ENCODE data around the gene IGSF9B.

The IGSF9B gene

GRCh38 chr11:133953999-133954398 lies 2.8 kb downstream of the IGSF9B start:
- no peak for DNase-seq (ENCODE audit: low read depth in 3 of 3)

GRCh38 chr11:133953547-133953946 lies 3.2 kb downstream of the IGSF9B start:
- no peak for DNase-seq (ENCODE audit: low read depth in 3 of 3)

- no peak for DNase-seq (ENCODE audit: low read depth in 3 of 3)
These were observed 4.3 kb downstream of the IGSF9B start for GRCh38 chr11:133952199-133953190.

- no peak for DNase-seq (ENCODE audit: low read depth in 3 of 3)
These were observed 5.2 kb downstream of the IGSF9B start for GRCh38 chr11:133951327-133952198.

- no peak for DNase-seq (ENCODE audit: low read depth in 3 of 3)
These were observed 5.9 kb downstream of the IGSF9B start for GRCh38 chr11:133950874-133951326.

GRCh38 chr11:133950421-133950820 lies 6.3 kb downstream of the IGSF9B start:
- no peak for DNase-seq (ENCODE audit: low read depth in 3 of 3)

- no peak for DNase-seq (ENCODE audit: low read depth in 3 of 3)
These were observed 7.6 kb downstream of the IGSF9B start for GRCh38 chr11:133949129-133949528.

GRCh38 chr11:133948711-133949110 lies 8.1 kb downstream of the IGSF9B start:
- DNase-seq (ENCODE audit: low read depth in 3 of 3) = no peak

- DNase-seq (ENCODE audit: low read depth in 3 of 3) = peak in 1 of 3 donors; percentile 44
These were observed 9.4 kb downstream of the IGSF9B start for GRCh38 chr11:133947321-133947756.

GRCh38 chr11:133946541-133947318 lies 10.0 kb downstream of the IGSF9B start:
- no peak for DNase-seq (ENCODE audit: low read depth in 3 of 3)

- no peak for DNase-seq (ENCODE audit: low read depth in 3 of 3)
These were observed 10.7 kb downstream of the IGSF9B start for GRCh38 chr11:133946051-133946450.

GRCh38 chr11:133945087-133945974 lies 11.4 kb downstream of the IGSF9B start:
- DNase-seq (ENCODE audit: low read depth in 3 of 3) = peak; percentile 64 to 81 (median 79)

GRCh38 chr11:133943950-133944698 lies 12.6 kb downstream of the IGSF9B start:
- DNase-seq (ENCODE audit: low read depth in 3 of 3) = no peak

- DNase-seq (ENCODE audit: low read depth in 3 of 3) = no peak
These were observed 14.2 kb downstream of the IGSF9B start for GRCh38 chr11:133942577-133942976.

- no peak for DNase-seq (ENCODE audit: low read depth in 3 of 3)
These were observed 15.2 kb downstream of the IGSF9B start for GRCh38 chr11:133941546-133941945.

- DNase-seq (ENCODE audit: low read depth in 3 of 3) = no peak
These were observed 16.7 kb downstream of the IGSF9B start for GRCh38 chr11:133940034-133940433.

GRCh38 chr11:133939558-133939957 lies 17.2 kb downstream of the IGSF9B start:
- DNase-seq (ENCODE audit: low read depth in 3 of 3) = no peak

GRCh38 chr11:133938166-133938565 lies 18.6 kb downstream of the IGSF9B start:
- no peak for DNase-seq (ENCODE audit: low read depth in 3 of 3)

GRCh38 chr11:133937468-133937867 lies 19.3 kb downstream of the IGSF9B start:
- DNase-seq (ENCODE audit: low read depth in 3 of 3) = no peak

GRCh38 chr11:133937015-133937414 lies 19.8 kb downstream of the IGSF9B start:
- no peak for DNase-seq (ENCODE audit: low read depth in 3 of 3)
